Activated CD8-positive, alpha-beta memory T cell treated with anti-CD3 and anti-CD28 coated beads, Interleukin-2, amount 10 ng/mL, durations not matched to agents 7 days and 5 days (primary cell): ENCODE data around the gene SYT9. TPM values are rescaled to one million over a fixed set of nuclear protein-coding genes. Genes with fewer than 3 reads are reported as not detected.

ENCODE experiments used
- ATAC-seq: fragments of 150-1000 bp; cut with Tn5 transposase; one replicate; pipeline ENCODE4 v1.10.0; 2021; ENCODE audit warnings: moderate library complexity
- CTCF ChIA-PET: fragments of 350-600 bp; sonication (Branson Sonifier 250); formaldehyde crosslinking; loops from one replicate; lab custom pipeline; 2021; ENCODE audit warnings: antibody characterized with exemption; lab: Charles Lee
- DNase-seq: peaks from one replicate; pipeline ENCODE4 v3.0.0-alpha.2; 2020
- H3K27ac Mint-ChIP-seq: one replicate; pipeline ENCODE4 v1.8.0; 2021; ENCODE audit warnings: mild to moderate bottlenecking, mixed read lengths
- H3K27me3 Mint-ChIP-seq: one replicate; pipeline ENCODE4 v1.8.0; 2021; ENCODE audit warnings: mixed read lengths
- H3K36me3 Mint-ChIP-seq: one replicate; pipeline ENCODE4 v1.8.0; 2021; ENCODE audit warnings: mild to moderate bottlenecking, mixed read lengths
- H3K4me1 Mint-ChIP-seq: one replicate; pipeline ENCODE4 v1.8.0; 2021; ENCODE audit warnings: mixed read lengths
- H3K4me3 Mint-ChIP-seq: one replicate; pipeline ENCODE4 v1.8.0; 2021; ENCODE audit warnings: mild to moderate bottlenecking, moderate library complexity, mixed read lengths
- H3K9me3 Mint-ChIP-seq: one replicate; pipeline ENCODE4 v1.8.0; 2022; ENCODE audit warnings: low read depth, mixed read lengths
- total RNA-seq, 2 experiments: library from RNA; stranded (reverse); gene quantifications; one replicate each; pipeline ENCODE4 v1.2.3, GENCODE V29; 2021

The SYT9 gene
- total RNA-seq, 2 experiments from 2014 or later = not detected

GRCh38 chr11:7500251-7500650 is 248.5 kb downstream of the SYT9 start:
- Mint-ChIP-seq H3K36me3 (no peaks in the 10 kb centered on the region), H3K9me3 (no peaks in the 10 kb centered on the region), H3K27me3 (no peaks in the 10 kb centered on the region), H3K27ac (no peak overlapping the region), H3K4me1 (peaks cover 2% of the 10 kb centered on the region), H3K4me3 (no peak overlapping the region)
- DNase-seq = no peak
- CTCF ChIA-PET = no interaction called here
- ATAC-seq = no peak

DNA sequence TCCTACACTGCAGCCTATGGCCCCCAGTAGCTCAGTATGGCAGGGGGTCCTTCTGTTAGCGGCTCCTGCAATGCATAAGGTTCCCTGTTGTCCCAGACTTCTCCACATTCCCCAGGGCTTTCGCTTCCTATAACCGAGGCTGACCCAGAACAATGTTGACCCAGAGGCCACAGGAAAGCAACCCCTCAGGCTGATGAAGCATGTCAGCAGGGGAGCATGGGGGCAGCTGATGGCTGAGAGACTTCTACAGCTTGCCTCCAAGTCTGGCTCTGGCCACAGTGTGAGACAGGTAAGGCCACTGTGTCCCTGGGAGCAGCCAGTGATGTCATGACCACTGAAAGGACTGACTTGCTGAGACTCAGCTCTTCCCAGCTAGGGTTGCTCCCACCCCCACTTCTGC is 249.5 kb downstream of the SYT9 start:
- CTCF ChIA-PET = interaction anchor here (1.2 kb wide), 1 partner anchor 36 kb away, joined by 4 read pairs; no protein-coding TSS in a partner anchor
- H3K27ac Mint-ChIP-seq = no peak overlapping the region
- DNase-seq = no peak

GRCh38 chr11:7501894-7502293 is 250.2 kb downstream of the SYT9 start:
- peaks cover 10% of the 10 kb centered on the region for H3K27me3 Mint-ChIP-seq
- ATAC-seq = no peak
- no peak overlapping the region for H3K4me3 Mint-ChIP-seq
- CTCF ChIA-PET = interaction anchor here (1.2 kb wide), 1 partner anchor 35 kb away, joined by 4 read pairs; no protein-coding TSS in a partner anchor
- no peak overlapping the region for H3K27ac Mint-ChIP-seq
- no peaks in the 10 kb centered on the region for H3K4me1 Mint-ChIP-seq
- H3K36me3 Mint-ChIP-seq = no peaks in the 10 kb centered on the region
- no peaks in the 10 kb centered on the region for H3K9me3 Mint-ChIP-seq
- DNase-seq = no peak

More for the DNA sequence above, 249.5 kb downstream of the SYT9 start:
- Mint-ChIP-seq H3K27me3 (peaks cover 5% of the 10 kb centered on the region), H3K36me3 (no peaks in the 10 kb centered on the region), H3K4me1 (peaks cover 2% of the 10 kb centered on the region), H3K9me3 (no peaks in the 10 kb centered on the region), H3K4me3 (no peak overlapping the region)
- no peak for ATAC-seq

DNA sequence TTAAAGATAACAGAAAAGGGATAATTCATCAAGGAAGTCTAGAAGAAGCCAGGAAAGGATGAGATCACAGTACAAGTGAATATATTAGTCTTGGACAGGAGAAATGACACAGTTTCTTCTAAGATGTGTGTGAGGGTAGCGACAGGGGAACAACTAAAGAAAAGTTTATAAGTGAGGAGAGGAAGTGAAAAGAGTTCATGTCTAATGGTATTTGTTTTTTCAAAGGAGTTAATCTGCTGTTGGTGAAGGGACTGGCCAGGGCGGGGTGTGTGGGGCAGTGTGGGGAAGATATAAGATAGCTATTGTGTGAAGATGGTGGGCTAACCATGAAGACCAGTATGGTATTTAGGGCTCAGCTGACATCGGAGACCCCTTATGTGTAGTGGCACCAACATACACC is 254.5 kb downstream of the SYT9 start:
- ATAC-seq = no peak
- DNase-seq = no peak
- Mint-ChIP-seq H3K27ac (no peak overlapping the region), H3K9me3 (no peaks in the 10 kb centered on the region), H3K4me3 (no peak overlapping the region), H3K4me1 (no peaks in the 10 kb centered on the region), H3K36me3 (no peaks in the 10 kb centered on the region), H3K27me3 (peaks cover 11% of the 10 kb centered on the region)
- CTCF ChIA-PET = interaction anchor here (1.1 to 1.5 kb wide), 2 partner anchors 153 to 751 kb away, joined by 3 read pairs; no protein-coding TSS in a partner anchor

DNA sequence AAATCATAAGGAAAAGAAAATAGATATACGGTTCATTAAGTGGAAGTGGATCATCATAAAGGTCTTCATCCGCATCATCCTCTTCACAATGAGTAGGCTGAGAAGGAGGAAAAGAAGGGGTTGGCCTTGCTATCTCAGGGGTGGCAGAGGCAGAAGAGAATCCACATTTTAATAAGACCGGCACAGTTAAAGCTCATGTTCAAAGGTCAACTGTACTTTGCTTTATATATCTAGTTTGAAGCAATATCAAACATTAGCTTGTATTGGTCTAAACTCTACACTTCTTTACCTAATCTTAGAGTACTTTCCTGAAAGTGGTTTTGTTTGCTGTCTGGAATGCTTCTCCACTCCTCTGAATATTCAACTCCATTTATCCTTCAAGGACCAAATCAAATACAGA is 256.4 kb downstream of the SYT9 start:
- CTCF ChIA-PET = interaction anchor here (0.8 to 1.4 kb wide), 4 partner anchors 9 to 157 kb away, joined by 3 read pairs; no protein-coding TSS in a partner anchor

GRCh38 chr11:7509966-7510365 is 258.3 kb downstream of the SYT9 start:
- no peak for ATAC-seq
- H3K4me1 Mint-ChIP-seq = peaks cover 12% of the 10 kb centered on the region
- H3K4me3 Mint-ChIP-seq = no peak overlapping the region
- CTCF ChIA-PET = interaction anchor here (0.8 to 5.0 kb wide), 3 partner anchors 19 to 146 kb away, joined by 3 to 38 read pairs (median 3); no protein-coding TSS in a partner anchor
- no peaks in the 10 kb centered on the region for H3K9me3 Mint-ChIP-seq
- no peak for DNase-seq
- H3K27me3 Mint-ChIP-seq = peaks cover 18% of the 10 kb centered on the region
- H3K36me3 Mint-ChIP-seq = no peaks in the 10 kb centered on the region
- no peak overlapping the region for H3K27ac Mint-ChIP-seq

More for the DNA sequence above, 256.4 kb downstream of the SYT9 start:
- Mint-ChIP-seq H3K36me3 (no peaks in the 10 kb centered on the region), H3K4me3 (no peak overlapping the region), H3K27me3 (peaks cover 11% of the 10 kb centered on the region), H3K4me1 (peaks cover 4% of the 10 kb centered on the region), H3K27ac (no peak overlapping the region), H3K9me3 (no peaks in the 10 kb centered on the region)
- ATAC-seq = no peak
- no peak for DNase-seq

DNA sequence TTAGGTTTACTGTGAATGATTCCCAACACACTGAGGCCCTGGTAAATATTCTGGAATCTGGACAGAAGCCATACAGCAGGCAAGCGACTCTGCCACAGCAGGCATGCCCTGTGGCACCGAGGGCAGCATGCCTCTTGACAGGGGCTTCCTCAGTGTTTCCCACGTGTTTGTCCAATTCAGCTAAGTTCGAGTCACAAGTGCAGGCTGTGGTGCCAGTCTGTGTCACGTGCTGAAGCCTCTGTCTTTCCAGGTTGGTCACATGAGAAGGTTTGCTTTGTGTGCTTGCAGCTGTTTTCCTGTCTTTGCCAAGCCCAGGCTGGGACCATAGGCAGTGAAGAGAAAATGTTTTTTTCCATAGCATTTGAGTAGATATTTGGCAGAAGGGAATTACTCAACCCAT is 259.7 kb downstream of the SYT9 start:
- ATAC-seq = no peak

GRCh38 chr11:7512525-7513233 is 261.0 kb downstream of the SYT9 start:
- peak; percentile 7 for ATAC-seq
- Mint-ChIP-seq H3K4me3 (peak overlapping the region; percentile 83), H3K27ac (peak overlapping the region; percentile 85), H3K36me3 (peaks cover 1% of the 10 kb centered on the region), H3K4me1 (peaks cover 19% of the 10 kb centered on the region), H3K27me3 (peaks cover 25% of the 10 kb centered on the region), H3K9me3 (no peaks in the 10 kb centered on the region)
- DNase-seq = no peak
- CTCF ChIA-PET = interaction anchor here (0.7 to 5.3 kb wide), 20 partner anchors 9 to 184 kb away, joined by 3 to 38 read pairs (median 4); no protein-coding TSS in a partner anchor

More for the DNA sequence above, 259.7 kb downstream of the SYT9 start:
- no peak overlapping the region for H3K4me3 Mint-ChIP-seq
- H3K27ac Mint-ChIP-seq = no peak overlapping the region
- H3K27me3 Mint-ChIP-seq = peaks cover 24% of the 10 kb centered on the region
- H3K36me3 Mint-ChIP-seq = peaks cover 1% of the 10 kb centered on the region
- no peaks in the 10 kb centered on the region for H3K9me3 Mint-ChIP-seq
- DNase-seq = no peak
- H3K4me1 Mint-ChIP-seq = peaks cover 19% of the 10 kb centered on the region
- CTCF ChIA-PET = interaction anchor here (1.5 to 5.3 kb wide), 3 partner anchors 136 to 155 kb away, joined by 3 to 38 read pairs (median 34); no protein-coding TSS in a partner anchor

DNA sequence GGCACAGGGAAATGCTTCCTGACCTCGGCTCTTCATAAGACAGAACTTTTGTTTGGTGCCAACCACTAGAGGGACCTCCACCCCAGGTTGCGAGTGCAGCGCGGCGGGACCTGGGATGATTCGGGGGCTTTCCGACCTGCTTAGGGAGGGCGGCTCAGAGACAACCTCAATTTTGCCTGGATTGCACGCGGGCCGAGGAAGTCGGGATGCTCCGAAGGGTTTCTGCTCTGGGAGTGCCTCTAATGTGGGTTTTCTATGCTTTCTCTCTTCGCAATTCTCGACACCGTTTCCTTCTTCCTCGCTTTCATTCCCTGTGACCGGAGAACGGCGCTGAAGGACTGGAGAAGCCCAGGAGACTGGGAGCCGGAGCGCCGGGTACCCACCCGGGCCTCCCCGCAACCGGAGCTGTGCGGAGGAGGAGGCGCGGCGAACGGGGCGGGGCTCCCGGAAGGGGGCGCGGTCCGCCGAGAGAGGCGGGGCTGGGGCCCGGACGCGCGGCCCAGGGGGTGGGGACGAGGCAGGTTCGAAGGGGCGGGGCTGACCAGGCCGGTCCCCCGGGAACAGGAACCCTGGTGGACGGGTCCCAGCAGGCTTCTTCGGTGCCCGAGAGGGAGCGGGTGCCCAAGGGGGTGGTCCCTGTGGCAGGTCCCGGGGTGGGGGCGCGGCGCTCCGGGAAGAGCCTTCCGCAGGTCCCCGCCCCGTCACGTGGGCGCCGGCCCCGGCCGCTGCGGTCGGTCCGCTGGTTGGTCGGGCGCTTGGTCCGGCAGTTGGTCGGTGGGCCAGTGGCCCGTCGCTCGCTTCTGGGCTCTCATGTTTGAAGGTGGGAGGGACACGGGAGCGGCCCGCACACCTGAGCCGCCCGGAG is 261.8 kb downstream of the SYT9 start, which contains the start of gene PPFIBP2:
TSS of gene PPFIBP2 (plus strand) at position 766 of the 865 bp plus-strand sequence. CDS start 35,477 bp downstream, outside the sequence.
- DNase-seq = peak; percentile 85
- peak within 1 kb of the TSS; percentile 85 for H3K27ac Mint-ChIP-seq
- peaks cover 1% of the 10 kb centered on the region for H3K36me3 Mint-ChIP-seq

GRCh38 chr11:7514099-7514591 is 262.4 kb downstream of the SYT9 start:
- Mint-ChIP-seq H3K27ac (peak overlapping the region; percentile 35), H3K27me3 (peaks cover 25% of the 10 kb centered on the region), H3K9me3 (no peaks in the 10 kb centered on the region), H3K4me1 (peaks cover 22% of the 10 kb centered on the region), H3K4me3 (peak overlapping the region; percentile 83), H3K36me3 (peaks cover 1% of the 10 kb centered on the region)
- DNase-seq (no peak), ATAC-seq (peak; percentile 22)
- CTCF ChIA-PET = interaction anchor here (0.6 to 5.3 kb wide), 19 partner anchors 8 to 182 kb away, joined by 3 to 38 read pairs (median 4); no protein-coding TSS in a partner anchor

More for the DNA sequence above, 261.8 kb downstream of the SYT9 start, which contains the start of gene PPFIBP2:
- CTCF ChIA-PET = interaction anchor here (0.6 to 5.3 kb wide), 27 partner anchors 8 to 183 kb away, joined by 3 to 38 read pairs (median 4); no protein-coding TSS in a partner anchor
- no peaks in the 10 kb centered on the region for H3K9me3 Mint-ChIP-seq
- peak within 1 kb of the TSS; percentile 83 for H3K4me3 Mint-ChIP-seq
- H3K4me1 Mint-ChIP-seq = peaks cover 19% of the 10 kb centered on the region
- peak; percentile 95 for ATAC-seq
- peaks cover 25% of the 10 kb centered on the region for H3K27me3 Mint-ChIP-seq

DNA sequence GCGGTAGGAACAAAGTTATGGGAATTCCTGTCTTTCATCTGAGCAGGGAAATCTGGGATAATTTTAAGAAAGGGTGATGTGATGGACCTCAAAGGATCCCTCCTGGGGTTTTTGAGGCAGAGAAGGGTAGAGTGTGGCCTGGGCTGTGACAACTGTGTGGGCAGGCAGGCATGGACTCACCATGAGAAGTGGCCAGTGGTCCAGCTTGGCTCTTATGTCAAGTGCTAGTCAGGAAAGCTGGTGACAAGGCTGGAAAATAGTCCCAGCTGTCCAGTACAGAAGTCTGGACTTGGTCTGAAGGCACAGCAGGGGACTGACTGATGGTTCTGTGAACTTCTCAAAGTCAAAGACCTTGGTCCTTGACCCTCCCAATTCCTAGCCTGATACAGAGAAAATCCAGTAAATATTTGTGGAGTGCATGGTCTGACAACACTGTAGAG is 263.8 kb downstream of the SYT9 start:
- no peak for ATAC-seq
- H3K4me1 Mint-ChIP-seq = peaks cover 22% of the 10 kb centered on the region
- peaks cover 25% of the 10 kb centered on the region for H3K27me3 Mint-ChIP-seq
- H3K9me3 Mint-ChIP-seq = no peaks in the 10 kb centered on the region
- H3K4me3 Mint-ChIP-seq = no peak overlapping the region
- CTCF ChIA-PET = interaction anchor here (0.8 to 5.3 kb wide), 5 partner anchors 12 to 151 kb away, joined by 3 to 34 read pairs (median 3); no protein-coding TSS in a partner anchor
- peaks cover 1% of the 10 kb centered on the region for H3K36me3 Mint-ChIP-seq
- no peak for DNase-seq
- no peak overlapping the region for H3K27ac Mint-ChIP-seq

- CTCF ChIA-PET = interaction anchor here (1.0 kb wide), 1 partner anchor 31 kb away, joined by 3 read pairs; no protein-coding TSS in a partner anchor
- H3K9me3 Mint-ChIP-seq = no peaks in the 10 kb centered on the region
- ATAC-seq = no peak
Measured at GRCh38 chr11:7516475-7516874, 264.8 kb downstream of the SYT9 start.

More at GRCh38 chr11:7516475-7516874, 264.8 kb downstream of the SYT9 start:
- Mint-ChIP-seq H3K4me1 (peaks cover 22% of the 10 kb centered on the region), H3K36me3 (peaks cover 1% of the 10 kb centered on the region), H3K27me3 (peaks cover 25% of the 10 kb centered on the region), H3K4me3 (no peak overlapping the region), H3K27ac (no peak overlapping the region)
- DNase-seq = no peak
